Breast epithelium (tissue), 4 donors: ENCODE measurements around the gene URM1. TPM values are rescaled to one million over a fixed set of nuclear protein-coding genes. Genes with fewer than 3 reads are reported as not detected.

Experiments used
- DNase-seq, 2 donors: peaks; one replicate each; pipeline ENCODE4 v3.0.0-alpha.2; 2019; ENCODE audit warnings: low spot score in 2 of 2
- H3K27ac ChIP-seq, 2 donors: fragments of 200-600 bp; sonication (generic) in 1 of 2; one replicate each; pipeline ENCODE4 v1.5.1; 2016 to 2019; ENCODE audit warnings: mild to moderate bottlenecking in 1 of 2
- H3K27me3 ChIP-seq, 2 donors: fragments of 200-600 bp; sonication (generic) in 1 of 2; one replicate each; pipeline versions ENCODE4 v1.5.1 to v1.6.0; 2017 to 2019; ENCODE audit warnings: control low read depth in 1 of 2, mild to moderate bottlenecking in 1 of 2
- H3K36me3 ChIP-seq: fragments of 200-600 bp; one replicate; pipeline ENCODE4 v1.5.1; 2019
- H3K4me1 ChIP-seq, 2 donors: fragments of 200-600 bp; sonication (generic); one replicate each; pipeline ENCODE4 v1.5.1; 2016 to 2019; ENCODE audit warnings: control low read depth in 1 of 2
- H3K4me3 ChIP-seq, 3 donors: fragments of 200-600 bp; sonication (generic); 1 replicate in 2 of 3; 2 replicates in 1 of 3; pipeline ENCODE4 v1.5.1; 2016 to 2019; ENCODE audit warnings: mild to moderate bottlenecking in 3 of 3, moderate library complexity in 2 of 3
- H3K9me3 ChIP-seq, 2 donors: fragments of 200-600 bp; sonication (generic) in 1 of 2; one replicate each; pipeline ENCODE4 v1.5.1; 2016 to 2019; ENCODE audit warnings: control low read depth in 1 of 2
- CTCF ChIP-seq, 3 donors: fragments of 450-650 bp; IDR thresholded peaks; one replicate each; pipeline ENCODE4 v1.5.1; 2016 to 2017; ENCODE audit warnings: antibody characterized with exemption in 3 of 3, mild to moderate bottlenecking in 3 of 3, moderate library complexity in 3 of 3
- POLR2A ChIP-seq: fragments of 450-650 bp; IDR thresholded peaks from one replicate; pipeline ENCODE4 v1.6.1; 2016; ENCODE audit warnings: antibody characterized with exemption, mild to moderate bottlenecking, moderate library complexity
- POLR2AphosphoS5 ChIP-seq, 3 donors: sonication (generic); formaldehyde crosslinking; IDR thresholded peaks; one replicate each; pipeline ENCODE4 v1.6.1; 2017; ENCODE audit warnings: antibody characterized with exemption in 3 of 3
- intact Hi-C: fragments of 100-400 bp; cut with DNase I; formaldehyde crosslinking; loops from one replicate; pipeline ENCODE4 v1.15.1; 2023; ENCODE audit warnings: low total_unique reads
- total RNA-seq, 3 donors: library from RNA; depleted of rRNA; stranded (reverse); fragments of >200 nt; gene quantifications; one replicate each; pipeline ENCODE4 v1.1.0, GENCODE V29; 2016

Gene URM1
- 10 to 100 TPM; 21.3 to 24.1 (median 23.8) TPM for total RNA-seq

DNA sequence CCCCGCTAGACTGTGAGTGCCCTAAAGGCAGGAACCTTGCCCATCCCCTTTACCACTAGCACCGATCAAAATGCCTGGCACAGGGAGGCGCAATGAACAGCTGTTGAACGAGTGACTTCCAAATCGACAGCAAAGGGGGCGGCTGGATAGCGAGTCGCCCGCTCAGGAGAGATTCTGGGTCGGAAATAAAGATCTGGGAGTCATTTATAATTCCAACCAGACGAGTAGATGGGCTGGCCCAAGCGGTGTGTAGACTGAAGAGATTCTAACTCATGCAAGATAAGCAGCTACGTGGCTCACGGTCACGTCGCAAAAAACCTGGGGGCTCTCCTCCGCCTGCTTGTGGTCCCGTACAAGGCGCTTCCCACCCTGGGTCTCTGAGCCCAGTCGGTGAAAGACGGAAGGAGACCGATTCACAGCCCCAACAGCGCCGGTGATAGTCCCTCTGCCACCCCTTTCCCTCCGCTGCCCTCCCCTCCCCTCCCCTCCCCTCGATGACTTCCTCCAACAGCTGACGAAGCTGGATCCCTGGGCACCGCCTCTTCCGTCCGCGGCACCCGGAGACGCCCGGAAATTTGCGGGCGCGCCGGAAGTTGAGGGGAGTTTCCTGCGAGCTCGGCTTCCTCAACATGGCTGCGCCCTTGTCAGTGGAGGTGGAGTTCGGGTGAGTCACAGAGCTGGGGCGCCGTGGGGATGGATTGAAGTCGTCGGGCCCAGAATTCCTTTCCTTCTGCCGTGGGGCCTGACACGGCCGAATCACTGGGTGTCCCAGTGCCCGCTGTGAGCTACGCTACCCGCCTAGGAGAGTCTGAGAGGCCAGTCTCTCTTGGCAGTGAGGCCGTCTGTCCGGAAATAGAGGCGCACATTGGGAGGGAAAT lies at the start of gene URM1:
Gene URM1, plus strand, starts transcription at position 623 of the 878 bp plus-strand sequence. Its CDS starts 7 bp downstream, at position 630.
- H3K27ac ChIP-seq: peak within 1 kb of the TSS; percentile 93 to 95
- H3K4me1 ChIP-seq: peaks cover 5 to 8% of the 10 kb centered on the region in 2 donors
- no peaks in the 10 kb centered on the region for H3K9me3 ChIP-seq
- TF ChIP-seq POLR2A: peak; percentile 83
- peak in 1 of 3 donors; percentile 7 for TF ChIP-seq CTCF (IDR thresholded peaks at IDR 0.05)
- TF ChIP-seq POLR2AphosphoS5 (IDR thresholded peaks at IDR 0.05): peak; percentile 63 to 81 (median 76)
- peak within 1 kb of the TSS; percentile 58 to 94 (median 93) for H3K4me3 ChIP-seq
- no peaks in the 10 kb centered on the region for H3K36me3 ChIP-seq
- H3K27me3 ChIP-seq: no peaks in the 10 kb centered on the region
- peak; percentile 95 for DNase-seq
- intact Hi-C loops: no loop called here

GRCh38 chr9:128321879-128322403 lies 49.2 kb upstream of the URM1 start:
- no peaks in the 10 kb centered on the region for H3K9me3 ChIP-seq
- peak overlapping the region; percentile 78 to 95 (median 94) for H3K4me3 ChIP-seq
- no peaks in the 10 kb centered on the region for H3K27me3 ChIP-seq
- intact Hi-C loops: no loop called here
- peak overlapping the region; percentile 82 to 87 for H3K27ac ChIP-seq
- TF ChIP-seq POLR2AphosphoS5 (IDR thresholded peaks at IDR 0.05): no peak
- no peak for TF ChIP-seq POLR2A
- TF ChIP-seq CTCF (IDR thresholded peaks at IDR 0.05): no peak
- DNase-seq: no peak
- peaks cover 3 to 20% of the 10 kb centered on the region in 2 donors for H3K4me1 ChIP-seq
- H3K36me3 ChIP-seq: no peaks in the 10 kb centered on the region

GRCh38 chr9:128322404-128323211 lies 48.6 kb upstream of the URM1 start, which contains the start of the genes COQ4 and TRUB2:
Gene COQ4, plus strand, starts transcription at chr9:128322839. Its CDS starts 20 bp downstream, at chr9:128322859.
Gene TRUB2, minus strand, starts transcription at chr9:128322447. Its CDS starts 39 bp downstream, at chr9:128322408.
- TF ChIP-seq POLR2AphosphoS5 (IDR thresholded peaks at IDR 0.05) (peak; percentile 82 to 95 (median 89)), CTCF (IDR thresholded peaks at IDR 0.05) (no peak), POLR2A (no peak)
- H3K4me3 ChIP-seq: peak within 1 kb of the TSS; percentile 78 to 95 (median 94)
- no peaks in the 10 kb centered on the region for H3K36me3 ChIP-seq
- intact Hi-C loops: no loop called here
- no peaks in the 10 kb centered on the region for H3K9me3 ChIP-seq
- DNase-seq: peak; percentile 90 to 93
- H3K27ac ChIP-seq: peak within 1 kb of the TSS; percentile 82 to 87
- no peaks in the 10 kb centered on the region for H3K27me3 ChIP-seq
- peaks cover 3 to 20% of the 10 kb centered on the region in 2 donors for H3K4me1 ChIP-seq

DNA sequence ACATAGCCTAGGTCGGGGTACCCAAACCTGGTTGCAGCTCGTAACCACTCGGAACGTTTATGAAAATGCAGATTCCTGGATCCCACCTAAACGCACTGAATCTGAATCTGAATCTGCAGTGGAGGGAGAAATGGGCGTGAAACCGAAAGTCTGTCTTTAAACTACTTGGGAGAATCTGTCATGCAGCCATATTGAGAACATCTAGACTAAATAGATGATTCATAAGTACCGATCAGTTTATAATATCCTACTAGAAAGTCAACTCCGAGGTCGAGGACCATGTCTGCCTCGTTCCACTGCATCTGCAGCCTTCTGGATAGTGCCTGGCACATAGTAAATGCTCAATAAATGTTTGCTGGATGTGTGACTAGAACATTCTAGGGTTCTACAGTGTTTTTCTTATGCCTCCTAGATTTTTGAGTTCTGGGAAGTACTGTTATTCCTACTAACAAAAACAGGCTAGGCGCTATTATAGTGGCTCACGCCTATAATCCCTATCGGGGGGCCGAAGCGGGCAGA lies 47.9 kb upstream of the URM1 start:
- intact Hi-C loops: no loop called here

More for the DNA sequence above, 47.9 kb upstream of the URM1 start:
- DNase-seq: no peak
- H3K27me3 ChIP-seq: no peaks in the 10 kb centered on the region
- no peaks in the 10 kb centered on the region for H3K36me3 ChIP-seq
- peak overlapping the region; percentile 82 to 87 for H3K27ac ChIP-seq
- peaks cover 3 to 20% of the 10 kb centered on the region in 2 donors for H3K4me1 ChIP-seq
- peak overlapping the region; percentile 78 to 95 (median 94) for H3K4me3 ChIP-seq
- no peaks in the 10 kb centered on the region for H3K9me3 ChIP-seq
- no peak for TF ChIP-seq CTCF (IDR thresholded peaks at IDR 0.05)
- no peak for TF ChIP-seq POLR2AphosphoS5 (IDR thresholded peaks at IDR 0.05)
- no peak for TF ChIP-seq POLR2A
